ENCODE data around the gene ACAD9. TPM values are rescaled to one million over a fixed set of nuclear protein-coding genes. Genes with fewer than 3 reads are reported as not detected.

ACAD9 gene
- total and polyA plus RNA-seq, 10 of the 15 experiments (the other 5 are each of a cell fraction or from before 2014, with no cell fraction given), result 12.7 to 63.1 (median 43.7) TPM

DNA sequence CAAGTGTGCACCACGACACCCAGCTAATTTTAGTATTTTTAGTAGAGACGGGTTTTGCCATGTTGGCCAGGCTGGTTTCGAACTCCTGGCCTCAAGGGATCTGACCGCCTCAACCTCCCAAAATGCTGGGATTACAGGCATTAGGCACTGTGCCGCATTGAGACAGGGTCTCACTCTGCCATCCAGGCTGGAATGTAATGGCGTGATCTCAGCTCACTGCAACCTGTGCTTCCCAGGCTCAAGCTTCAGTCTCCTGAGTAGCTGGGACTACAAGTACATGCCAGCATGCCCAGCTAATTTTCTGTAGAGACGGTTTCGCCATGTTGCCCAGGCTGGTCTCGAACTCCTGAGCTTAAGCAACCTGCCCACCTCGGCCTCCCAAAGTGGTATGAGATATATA is 51.6 kb downstream of the ACAD9 start:
- ChIA-PET CTCF (no interaction called here), SMC1A (ENCODE audit: uncharacterized antibody, unreplicated experiment) (no interaction called here), POLR2A (no interaction called here), RAD21 (ENCODE audit: unreplicated experiment) (no interaction called here)
- H3K79me2 ChIP-seq (ENCODE audit: control insufficient read depth, insufficient read depth, low read length), result no peaks in the 10 kb centered on the region
- no peaks in the 10 kb centered on the region for H4K20me1 ChIP-seq (ENCODE audit: control insufficient read depth, insufficient read depth)
- no peak overlapping the region for H2AFZ ChIP-seq (ENCODE audit: control insufficient read depth, low read depth, low read length)
- ATAC-seq (no peak), FAIRE-seq (no peak), DNase-seq (ENCODE audit: low read depth, low spot score) (no peak)
- H3K4me2 ChIP-seq (ENCODE audit: control insufficient read depth, insufficient read depth), result no peak overlapping the region
- no peak overlapping the region for H3K9ac ChIP-seq (ENCODE audit: control insufficient read depth, insufficient read depth, low read length)
- in situ Hi-C loops (cut with MboI) (no loop called here), intact Hi-C loops (cut with micrococcal nuclease; ENCODE audit: unreplicated experiment) (no loop called here)
- H3K4me3 ChIP-seq, result no peak overlapping the region
- 34% methylated on average over 10 of the region's 10 CpGs for WGBS (ENCODE audit: insufficient coverage, insufficient replicate concordance, low lambda C conversion rate, missing lambda C conversion rate)
- H3K9me3 ChIP-seq (replicated peaks; ENCODE audit: control insufficient read depth, insufficient read depth, low read length), result no peaks in the 10 kb centered on the region; the same call in 2 of the 3 replicates
- H3K36me3 ChIP-seq (ENCODE audit: control insufficient read depth in 2 of 2, insufficient read depth in 2 of 2, low read length in 1 of 2), result no peaks in the 10 kb centered on the region
- peaks cover 0 to 2% of the 10 kb centered on the region in 2 experiments; a peak in 2 of 4 replicates for H3K27me3 ChIP-seq (replicated peaks in 1 of 2; ENCODE audit: control insufficient read depth in 2 of 2, insufficient read depth in 2 of 2, low read length in 1 of 2)
- H3K27ac ChIP-seq (ENCODE audit: control insufficient read depth, insufficient read depth), result no peak overlapping the region
- no TSS peak for BruUV-seq (replicated peaks)
- H3K4me1 ChIP-seq (ENCODE audit: control insufficient read depth, insufficient read depth, low read length), result no peaks in the 10 kb centered on the region
- TF ChIP-seq ESRRA (IDR thresholded peaks at IDR 0.05; ENCODE audit: low read length) (no peak), SMAD1 (IDR thresholded peaks at IDR 0.05; ENCODE audit: low read depth, partially characterized antibody) (no peak), ZBED1 (IDR thresholded peaks at IDR 0.05; ENCODE audit: borderline replicate concordance) (no peak), IRF4 (IDR thresholded peaks at IDR 0.05; ENCODE audit: low read depth, low read length) (no peak), HDGF (IDR thresholded peaks at IDR 0.05) (no peak), CHD4 (IDR thresholded peaks at IDR 0.05) (no peak), BACH1 (IDR thresholded peaks at IDR 0.05; ENCODE audit: borderline replicate concordance) (no peak), DPF2 (IDR thresholded peaks at IDR 0.05) (no peak), STAT1 (conservative IDR thresholded peaks at IDR 0.05) (no peak), CTCF (IDR thresholded peaks at IDR 0.05 in 2 of 3, conservative IDR thresholded peaks at IDR 0.05 in 1 of 3; ENCODE audit: control insufficient read depth in 2 of 3, extremely low read depth in 1 of 3, insufficient read depth in 1 of 3, low read depth in 3 of 3, low read length in 3 of 3) (no peak), JUNB (IDR thresholded peaks at IDR 0.05) (no peak), ZNF687 (IDR thresholded peaks at IDR 0.05) (no peak), MEF2A (IDR thresholded peaks at IDR 0.05; ENCODE audit: insufficient read depth, low read depth, low read length) (no peak)
- TF ChIP-seq, protein P1, sequence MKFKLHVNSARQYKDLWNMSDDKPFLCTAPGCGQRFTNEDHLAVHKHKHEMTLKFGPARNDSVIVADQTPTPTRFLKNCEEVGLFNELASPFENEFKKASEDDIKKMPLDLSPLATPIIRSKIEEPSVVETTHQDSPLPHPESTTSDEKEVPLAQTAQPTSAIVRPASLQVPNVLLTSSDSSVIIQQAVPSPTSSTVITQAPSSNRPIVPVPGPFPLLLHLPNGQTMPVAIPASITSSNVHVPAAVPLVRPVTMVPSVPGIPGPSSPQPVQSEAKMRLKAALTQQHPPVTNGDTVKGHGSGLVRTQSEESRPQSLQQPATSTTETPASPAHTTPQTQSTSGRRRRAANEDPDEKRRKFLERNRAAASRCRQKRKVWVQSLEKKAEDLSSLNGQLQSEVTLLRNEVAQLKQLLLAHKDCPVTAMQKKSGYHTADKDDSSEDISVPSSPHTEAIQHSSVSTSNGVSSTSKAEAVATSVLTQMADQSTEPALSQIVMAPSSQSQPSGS (IDR thresholded peaks at IDR 0.05; ENCODE audit: low read length), result no peak
- TF ChIP-seq, protein P2, sequence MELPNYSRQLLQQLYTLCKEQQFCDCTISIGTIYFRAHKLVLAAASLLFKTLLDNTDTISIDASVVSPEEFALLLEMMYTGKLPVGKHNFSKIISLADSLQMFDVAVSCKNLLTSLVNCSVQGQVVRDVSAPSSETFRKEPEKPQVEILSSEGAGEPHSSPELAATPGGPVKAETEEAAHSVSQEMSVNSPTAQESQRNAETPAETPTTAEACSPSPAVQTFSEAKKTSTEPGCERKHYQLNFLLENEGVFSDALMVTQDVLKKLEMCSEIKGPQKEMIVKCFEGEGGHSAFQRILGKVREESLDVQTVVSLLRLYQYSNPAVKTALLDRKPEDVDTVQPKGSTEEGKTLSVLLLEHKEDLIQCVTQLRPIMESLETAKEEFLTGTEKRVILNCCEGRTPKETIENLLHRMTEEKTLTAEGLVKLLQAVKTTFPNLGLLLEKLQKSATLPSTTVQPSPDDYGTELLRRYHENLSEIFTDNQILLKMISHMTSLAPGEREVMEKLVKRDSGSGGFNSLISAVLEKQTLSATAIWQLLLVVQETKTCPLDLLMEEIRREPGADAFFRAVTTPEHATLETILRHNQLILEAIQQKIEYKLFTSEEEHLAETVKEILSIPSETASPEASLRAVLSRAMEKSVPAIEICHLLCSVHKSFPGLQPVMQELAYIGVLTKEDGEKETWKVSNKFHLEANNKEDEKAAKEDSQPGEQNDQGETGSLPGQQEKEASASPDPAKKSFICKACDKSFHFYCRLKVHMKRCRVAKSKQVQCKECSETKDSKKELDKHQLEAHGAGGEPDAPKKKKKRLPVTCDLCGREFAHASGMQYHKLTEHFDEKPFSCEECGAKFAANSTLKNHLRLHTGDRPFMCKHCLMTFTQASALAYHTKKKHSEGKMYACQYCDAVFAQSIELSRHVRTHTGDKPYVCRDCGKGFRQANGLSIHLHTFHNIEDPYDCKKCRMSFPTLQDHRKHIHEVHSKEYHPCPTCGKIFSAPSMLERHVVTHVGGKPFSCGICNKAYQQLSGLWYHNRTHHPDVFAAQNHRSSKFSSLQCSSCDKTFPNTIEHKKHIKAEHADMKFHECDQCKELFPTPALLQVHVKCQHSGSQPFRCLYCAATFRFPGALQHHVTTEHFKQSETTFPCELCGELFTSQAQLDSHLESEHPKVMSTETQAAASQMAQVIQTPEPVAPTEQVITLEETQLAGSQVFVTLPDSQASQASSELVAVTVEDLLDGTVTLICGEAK (IDR thresholded peaks at IDR 0.05; ENCODE audit: borderline replicate concordance), result no peak

All from GM12878 (cell line).